Measurements from ENCODE around the gene SCGB1C2. TPM values are rescaled to one million over a fixed set of nuclear protein-coding genes. Genes with fewer than 3 reads are reported as not detected.

SCGB1C2 gene
- total RNA-seq, 4 donors from 2014 or later: not detected

DNA sequence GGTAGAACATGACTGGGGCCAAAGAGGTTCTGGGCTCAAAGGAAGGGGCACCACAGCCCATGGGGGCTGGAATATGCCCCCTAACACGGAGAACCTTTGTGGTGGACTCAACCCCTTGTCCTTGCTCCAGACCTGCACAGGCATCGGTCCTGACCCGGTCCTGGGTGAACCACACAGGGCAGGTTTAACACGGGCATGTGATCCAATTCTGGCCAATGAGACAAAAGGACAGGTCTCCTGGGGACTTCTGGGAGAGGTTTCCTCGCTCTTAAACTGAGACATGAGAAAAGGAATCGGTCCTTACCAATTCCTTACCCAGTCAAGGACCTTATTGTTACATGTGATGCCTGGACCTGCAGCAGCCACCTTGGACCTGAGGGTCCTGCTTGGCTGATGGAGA lies 40.4 kb downstream of the SCGB1C2 start:
- H3K27ac ChIP-seq: no peak overlapping the region
- DNase-seq: no peak
- peaks cover 23 to 43% (median 25%) of the 10 kb centered on the region in 3 donors for H3K4me1 ChIP-seq
- H3K4me3 ChIP-seq: no peak overlapping the region
- no peaks in the 10 kb centered on the region for H3K9me3 ChIP-seq
- no peaks in the 10 kb centered on the region for H3K36me3 ChIP-seq
- intact Hi-C loops (cut with DNase I): no loop called here
- TF ChIP-seq, protein P1, sequence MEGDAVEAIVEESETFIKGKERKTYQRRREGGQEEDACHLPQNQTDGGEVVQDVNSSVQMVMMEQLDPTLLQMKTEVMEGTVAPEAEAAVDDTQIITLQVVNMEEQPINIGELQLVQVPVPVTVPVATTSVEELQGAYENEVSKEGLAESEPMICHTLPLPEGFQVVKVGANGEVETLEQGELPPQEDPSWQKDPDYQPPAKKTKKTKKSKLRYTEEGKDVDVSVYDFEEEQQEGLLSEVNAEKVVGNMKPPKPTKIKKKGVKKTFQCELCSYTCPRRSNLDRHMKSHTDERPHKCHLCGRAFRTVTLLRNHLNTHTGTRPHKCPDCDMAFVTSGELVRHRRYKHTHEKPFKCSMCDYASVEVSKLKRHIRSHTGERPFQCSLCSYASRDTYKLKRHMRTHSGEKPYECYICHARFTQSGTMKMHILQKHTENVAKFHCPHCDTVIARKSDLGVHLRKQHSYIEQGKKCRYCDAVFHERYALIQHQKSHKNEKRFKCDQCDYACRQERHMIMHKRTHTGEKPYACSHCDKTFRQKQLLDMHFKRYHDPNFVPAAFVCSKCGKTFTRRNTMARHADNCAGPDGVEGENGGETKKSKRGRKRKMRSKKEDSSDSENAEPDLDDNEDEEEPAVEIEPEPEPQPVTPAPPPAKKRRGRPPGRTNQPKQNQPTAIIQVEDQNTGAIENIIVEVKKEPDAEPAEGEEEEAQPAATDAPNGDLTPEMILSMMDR (IDR thresholded peaks at IDR 0.05): no peak
- TF ChIP-seq POLR2A (IDR thresholded peaks at IDR 0.05): no peak
- peaks cover 0 to 70% (median 0%) of the 10 kb centered on the region in 4 donors for H3K27me3 ChIP-seq
- WGBS, 2 donors: 83 to 95% methylated on average over 6 of the region's 6 CpGs

DNA sequence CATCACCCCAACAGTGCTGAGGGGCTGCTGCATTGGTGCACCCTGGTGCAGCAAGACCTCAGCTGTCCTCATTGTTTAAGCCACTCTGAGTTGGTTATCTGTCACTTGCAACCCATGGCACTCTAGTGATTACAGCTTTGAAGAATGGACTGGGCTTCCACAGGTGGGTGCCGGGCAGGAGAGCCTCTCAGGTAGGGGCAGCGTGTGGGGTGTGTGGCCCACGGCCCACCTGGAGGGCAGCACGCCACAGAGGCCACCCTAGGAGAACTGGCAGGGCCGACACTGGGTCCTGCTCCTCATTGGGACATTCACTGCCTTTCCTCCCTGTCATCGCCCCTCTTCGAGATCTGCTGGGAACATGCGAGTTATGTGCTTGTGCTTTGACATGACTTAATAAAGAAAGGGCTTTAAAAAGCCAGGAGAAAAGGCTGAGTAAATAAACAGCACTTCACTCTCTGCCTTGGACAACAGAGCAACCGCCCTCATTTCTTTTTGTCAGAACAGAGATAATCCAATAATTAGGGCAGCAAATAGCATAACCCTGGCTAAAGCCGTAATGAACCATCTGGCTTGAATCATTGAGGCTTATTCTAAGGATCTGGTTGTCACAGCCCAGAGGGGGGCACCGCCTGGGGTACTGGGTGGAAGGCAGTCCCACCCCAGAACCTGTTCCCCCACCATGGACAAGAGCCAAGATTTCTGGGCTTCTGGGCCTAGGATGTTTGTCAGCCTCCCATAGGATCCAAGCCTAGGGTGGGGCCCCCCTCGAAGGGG lies 41.1 kb downstream of the SCGB1C2 start:
- 75 to 87% methylated on average over 4 to 10 of the region's 12 CpGs for WGBS, 2 donors
- Histone ChIP-seq H3K9me3 (no peaks in the 10 kb centered on the region), H3K4me1 (peaks cover 25 to 50% (median 30%) of the 10 kb centered on the region in 3 donors), H3K27ac (peak overlapping the region in 3 of 4 donors; percentile 39 to 83 (median 56)), H3K36me3 (no peaks in the 10 kb centered on the region), H3K4me3 (peak overlapping the region in 2 of 4 donors; percentile 62 to 79), H3K27me3 (peaks cover 0 to 72% (median 0%) of the 10 kb centered on the region in 4 donors)
- intact Hi-C loops (cut with DNase I): no loop called here
- TF ChIP-seq, protein P1 (IDR thresholded peaks at IDR 0.05): no peak
- no peak for TF ChIP-seq POLR2A (IDR thresholded peaks at IDR 0.05)
- DNase-seq: no peak

DNA sequence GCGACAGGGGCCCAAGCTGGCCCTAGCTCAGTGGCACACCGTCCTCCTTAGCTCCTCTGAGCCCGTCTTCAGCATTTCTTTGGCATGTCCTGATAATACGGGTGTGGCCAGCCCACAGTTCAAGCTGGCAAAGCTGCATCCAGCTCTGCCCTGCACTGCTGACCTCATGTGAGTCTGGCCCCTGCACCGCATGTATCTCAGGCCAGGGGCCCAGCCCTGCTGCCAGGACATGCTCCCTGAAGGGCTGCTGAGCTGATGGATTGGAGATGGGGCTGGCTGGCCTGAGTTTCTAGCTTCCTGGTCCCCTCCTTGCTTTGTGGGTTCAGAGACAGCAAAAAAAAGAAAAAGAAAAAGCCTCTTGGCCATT lies 41.7 kb downstream of the SCGB1C2 start:
- no CpG with 5 or more reads among the region's 5 CpGs for WGBS, 2 donors
- peaks cover 0 to 77% (median 0%) of the 10 kb centered on the region in 4 donors for H3K27me3 ChIP-seq
- DNase-seq: no peak
- intact Hi-C loops (cut with DNase I): no loop called here
- H3K4me1 ChIP-seq: peaks cover 25 to 56% (median 35%) of the 10 kb centered on the region in 3 donors
- H3K9me3 ChIP-seq: no peaks in the 10 kb centered on the region
- H3K36me3 ChIP-seq: no peaks in the 10 kb centered on the region
- TF ChIP-seq, protein P1 (IDR thresholded peaks at IDR 0.05): no peak
- no peak for TF ChIP-seq POLR2A (IDR thresholded peaks at IDR 0.05)
- peak overlapping the region; percentile 39 to 83 (median 64) for H3K27ac ChIP-seq
- peak overlapping the region in 3 of 4 donors; percentile 34 to 79 (median 62) for H3K4me3 ChIP-seq

DNA sequence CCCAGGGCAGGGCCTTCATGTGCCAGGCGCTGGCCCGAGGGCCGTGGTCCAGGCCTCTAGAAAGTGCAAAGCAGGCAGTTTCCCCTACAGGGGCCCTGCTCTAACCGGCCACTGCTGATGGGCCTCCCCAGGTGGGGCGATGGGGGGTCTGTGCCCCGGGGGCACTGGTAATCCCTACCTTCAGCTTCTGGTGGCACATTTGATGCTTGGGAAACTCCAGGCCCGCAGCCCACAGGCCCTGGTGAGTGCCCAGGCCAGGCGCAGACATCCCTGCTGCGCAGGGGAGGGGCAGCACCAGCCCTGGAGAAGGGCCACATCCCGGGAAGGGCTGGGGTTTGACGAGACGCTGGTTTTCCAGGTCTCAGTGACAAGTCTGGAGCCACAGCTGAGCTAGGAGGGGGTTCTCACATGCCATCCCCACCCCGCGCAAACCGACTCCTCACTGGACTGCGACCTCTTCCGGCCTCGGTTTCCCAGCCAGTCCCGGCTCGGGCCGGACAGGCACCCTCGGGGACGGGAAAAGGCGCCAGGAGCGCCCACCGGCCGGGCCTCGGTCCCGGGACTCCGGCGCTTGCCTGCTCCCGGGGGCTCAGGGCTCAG lies 42.5 kb downstream of the SCGB1C2 start:
- H3K27me3 ChIP-seq: peaks cover 0 to 86% (median 0%) of the 10 kb centered on the region in 4 donors
- 5% methylated on average over 4 of the region's 32 CpGs; no CpG with 5 or more reads in 1 of the 2 donors for WGBS, 2 donors
- H3K9me3 ChIP-seq: no peaks in the 10 kb centered on the region
- intact Hi-C loops (cut with DNase I): no loop called here
- DNase-seq: no peak
- H3K4me1 ChIP-seq: peaks cover 25 to 64% (median 41%) of the 10 kb centered on the region in 3 donors
- no peaks in the 10 kb centered on the region for H3K36me3 ChIP-seq
- peak overlapping the region; percentile 34 to 79 (median 61) for H3K4me3 ChIP-seq
- peak overlapping the region; percentile 56 to 84 (median 78) for H3K27ac ChIP-seq
- TF ChIP-seq, protein P1 (IDR thresholded peaks at IDR 0.05): no peak
